ENCODE results near the gene TRIM44. TPM values are rescaled to one million over a fixed set of nuclear protein-coding genes. Genes with fewer than 3 reads are reported as not detected.

TRIM44 gene
- total and polyA plus RNA-seq, 5 donors from 2014 or later, result 9.4 to 32.8 (median 22.2) TPM

DNA sequence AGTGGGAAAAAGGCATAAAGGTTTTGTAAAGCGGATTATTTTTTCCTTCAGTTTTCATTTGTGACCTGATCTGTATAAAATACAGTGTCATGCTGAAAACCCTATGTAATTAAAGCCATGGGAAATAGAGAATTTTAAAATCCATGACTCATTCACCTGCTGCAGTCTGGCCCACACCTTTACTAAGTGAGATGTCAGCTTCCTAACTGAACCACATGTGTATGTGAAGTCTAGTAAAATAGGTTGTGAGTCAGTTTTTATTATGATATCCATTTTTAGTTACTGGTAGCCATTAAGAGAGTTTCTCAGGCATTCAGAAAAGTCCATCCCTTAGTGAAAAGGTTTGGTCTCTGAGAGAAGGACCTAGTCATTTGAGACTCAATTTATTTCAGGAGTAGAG is 60.9 kb downstream of the TRIM44 start:
- no peaks in the 10 kb centered on the region for H3K27me3 Mint-ChIP-seq
- H3K4me1 ChIP-seq (ENCODE audit: control insufficient read depth, insufficient read depth, low read length, poor library complexity, severe bottlenecking), result no peaks in the 10 kb centered on the region
- ATAC-seq (ENCODE audit: low read depth in 2 of 2), result no peak
- peaks cover 0 to 7% (median 0%) of the 10 kb centered on the region in 7 donors for H3K9me3 Mint-ChIP-seq
- no peaks in the 10 kb centered on the region for H3K9me3 ChIP-seq (ENCODE audit: control insufficient read depth in 2 of 2, low read length in 2 of 2)
- DNase-seq, result no peak
- no peak overlapping the region for H3K27ac ChIP-seq (ENCODE audit: insufficient read depth, low read length, poor library complexity, severe bottlenecking)
- no peak overlapping the region for H3K4me3 ChIP-seq (ENCODE audit: low read depth, low read length)
- H3K4me1 Mint-ChIP-seq, result peaks cover 4 to 25% (median 15%) of the 10 kb centered on the region in 4 donors
- H3K36me3 Mint-ChIP-seq, result peaks cover 41% of the 10 kb centered on the region
- H3K27ac Mint-ChIP-seq, result peak overlapping the region in 1 of 3 donors; percentile 42
- H3K27me3 ChIP-seq (ENCODE audit: control insufficient read depth, insufficient read depth, low read length), result no peaks in the 10 kb centered on the region
- no peak overlapping the region for H3K4me3 Mint-ChIP-seq
- peaks cover 19% of the 10 kb centered on the region for H3K36me3 ChIP-seq (ENCODE audit: control insufficient read depth, insufficient read depth, low read length)

DNA sequence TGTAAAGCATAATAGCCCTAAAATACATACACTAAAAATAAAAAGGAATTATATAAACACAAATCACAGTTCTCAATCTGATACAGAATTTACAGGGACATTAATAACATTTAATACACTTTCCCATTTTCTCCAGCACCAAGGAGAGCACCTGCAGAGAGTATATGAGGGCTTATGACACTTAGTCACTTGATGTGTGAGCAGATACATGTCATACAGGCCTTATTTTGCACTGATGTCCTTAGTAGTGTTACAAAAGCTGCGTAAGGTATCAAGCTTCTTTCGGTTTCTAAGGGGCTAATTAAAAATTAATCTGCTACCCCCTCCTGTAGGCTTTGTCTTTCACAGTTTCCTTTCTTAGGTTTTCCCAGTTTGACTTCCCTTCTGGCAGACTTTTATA is 61.3 kb downstream of the TRIM44 start:
- no peak for DNase-seq
- Mint-ChIP-seq H3K27me3 (no peaks in the 10 kb centered on the region), H3K36me3 (peaks cover 45% of the 10 kb centered on the region), H3K9me3 (peaks cover 0 to 10% (median 2%) of the 10 kb centered on the region in 7 donors), H3K4me3 (no peak overlapping the region), H3K27ac (no peak overlapping the region), H3K4me1 (peaks cover 4 to 25% (median 12%) of the 10 kb centered on the region in 4 donors)
- no peak for ATAC-seq (ENCODE audit: low read depth in 2 of 2)
- Histone ChIP-seq H3K4me3 (ENCODE audit: low read depth, low read length) (no peak overlapping the region), H3K27me3 (ENCODE audit: control insufficient read depth, insufficient read depth, low read length) (no peaks in the 10 kb centered on the region), H3K4me1 (ENCODE audit: control insufficient read depth, insufficient read depth, low read length, poor library complexity, severe bottlenecking) (no peaks in the 10 kb centered on the region), H3K9me3 (ENCODE audit: control insufficient read depth in 2 of 2, low read length in 2 of 2) (no peaks in the 10 kb centered on the region), H3K27ac (ENCODE audit: insufficient read depth, low read length, poor library complexity, severe bottlenecking) (no peak overlapping the region), H3K36me3 (ENCODE audit: control insufficient read depth, insufficient read depth, low read length) (peaks cover 22% of the 10 kb centered on the region)

GRCh38 chr11:35725885-35726284 is 63.3 kb downstream of the TRIM44 start:
- Mint-ChIP-seq H3K27me3 (no peaks in the 10 kb centered on the region), H3K9me3 (peaks cover 0 to 22% (median 5%) of the 10 kb centered on the region in 7 donors), H3K36me3 (peaks cover 59% of the 10 kb centered on the region), H3K27ac (no peak overlapping the region), H3K4me3 (no peak overlapping the region), H3K4me1 (peaks cover 0 to 14% (median 6%) of the 10 kb centered on the region in 4 donors)
- no peaks in the 10 kb centered on the region for H3K27me3 ChIP-seq (ENCODE audit: control insufficient read depth, insufficient read depth, low read length)
- DNase-seq, result no peak
- H3K36me3 ChIP-seq (ENCODE audit: control insufficient read depth, insufficient read depth, low read length), result peaks cover 30% of the 10 kb centered on the region
- no peak overlapping the region for H3K27ac ChIP-seq (ENCODE audit: insufficient read depth, low read length, poor library complexity, severe bottlenecking)
- peaks cover 0 to 11% of the 10 kb centered on the region in 2 experiments for H3K9me3 ChIP-seq (ENCODE audit: control insufficient read depth in 2 of 2, low read length in 2 of 2)
- H3K4me3 ChIP-seq (ENCODE audit: low read depth, low read length), result no peak overlapping the region
- ATAC-seq (ENCODE audit: low read depth in 2 of 2), result no peak
- no peaks in the 10 kb centered on the region for H3K4me1 ChIP-seq (ENCODE audit: control insufficient read depth, insufficient read depth, low read length, poor library complexity, severe bottlenecking)

GRCh38 chr11:35727140-35727539 is 64.6 kb downstream of the TRIM44 start:
- ATAC-seq (ENCODE audit: low read depth in 2 of 2) (no peak), DNase-seq (no peak)
- no peak overlapping the region for H3K27ac ChIP-seq (ENCODE audit: insufficient read depth, low read length, poor library complexity, severe bottlenecking)
- peaks cover 30% of the 10 kb centered on the region for H3K36me3 ChIP-seq (ENCODE audit: control insufficient read depth, insufficient read depth, low read length)
- no peaks in the 10 kb centered on the region for H3K4me1 ChIP-seq (ENCODE audit: control insufficient read depth, insufficient read depth, low read length, poor library complexity, severe bottlenecking)
- Mint-ChIP-seq H3K36me3 (peaks cover 55% of the 10 kb centered on the region), H3K4me3 (no peak overlapping the region), H3K9me3 (peaks cover 0 to 22% (median 5%) of the 10 kb centered on the region in 7 donors), H3K27me3 (no peaks in the 10 kb centered on the region), H3K27ac (no peak overlapping the region), H3K4me1 (peaks cover 0 to 7% (median 3%) of the 10 kb centered on the region in 4 donors)
- H3K27me3 ChIP-seq (ENCODE audit: control insufficient read depth, insufficient read depth, low read length), result no peaks in the 10 kb centered on the region
- H3K4me3 ChIP-seq (ENCODE audit: low read depth, low read length), result no peak overlapping the region
- peaks cover 0 to 11% of the 10 kb centered on the region in 2 experiments for H3K9me3 ChIP-seq (ENCODE audit: control insufficient read depth in 2 of 2, low read length in 2 of 2)

- Mint-ChIP-seq H3K36me3 (peaks cover 59% of the 10 kb centered on the region), H3K4me3 (no peak overlapping the region), H3K27me3 (no peaks in the 10 kb centered on the region), H3K9me3 (peaks cover 0 to 22% (median 5%) of the 10 kb centered on the region in 7 donors), H3K4me1 (peaks cover 0 to 15% (median 8%) of the 10 kb centered on the region in 4 donors), H3K27ac (no peak overlapping the region)
- DNase-seq (no peak), ATAC-seq (ENCODE audit: low read depth in 2 of 2) (no peak)
- Histone ChIP-seq H3K4me3 (ENCODE audit: low read depth, low read length) (no peak overlapping the region), H3K4me1 (ENCODE audit: control insufficient read depth, insufficient read depth, low read length, poor library complexity, severe bottlenecking) (no peaks in the 10 kb centered on the region), H3K36me3 (ENCODE audit: control insufficient read depth, insufficient read depth, low read length) (peaks cover 34% of the 10 kb centered on the region), H3K9me3 (ENCODE audit: control insufficient read depth in 2 of 2, low read length in 2 of 2) (peaks cover 0 to 11% of the 10 kb centered on the region in 2 experiments), H3K27me3 (ENCODE audit: control insufficient read depth, insufficient read depth, low read length) (no peaks in the 10 kb centered on the region), H3K27ac (ENCODE audit: insufficient read depth, low read length, poor library complexity, severe bottlenecking) (no peak overlapping the region)
Measured at GRCh38 chr11:35730254-35730653, 67.7 kb downstream of the TRIM44 start.

GRCh38 chr11:35734669-35735410 is 72.3 kb downstream of the TRIM44 start:
- Mint-ChIP-seq H3K27ac (peak overlapping the region in 2 of 3 donors; percentile 3 to 8), H3K4me1 (peaks cover 0 to 26% (median 18%) of the 10 kb centered on the region in 4 donors), H3K36me3 (peaks cover 48% of the 10 kb centered on the region), H3K9me3 (peaks cover 1 to 5% (median 4%) of the 10 kb centered on the region in 7 donors), H3K4me3 (no peak overlapping the region), H3K27me3 (no peaks in the 10 kb centered on the region)
- ATAC-seq (ENCODE audit: low read depth in 2 of 2), result no peak
- Histone ChIP-seq H3K36me3 (ENCODE audit: control insufficient read depth, insufficient read depth, low read length) (peaks cover 14% of the 10 kb centered on the region), H3K27me3 (ENCODE audit: control insufficient read depth, insufficient read depth, low read length) (no peaks in the 10 kb centered on the region), H3K4me1 (ENCODE audit: control insufficient read depth, insufficient read depth, low read length, poor library complexity, severe bottlenecking) (no peaks in the 10 kb centered on the region), H3K9me3 (ENCODE audit: control insufficient read depth in 2 of 2, low read length in 2 of 2) (peaks cover 0 to 6% of the 10 kb centered on the region in 2 experiments), H3K27ac (ENCODE audit: insufficient read depth, low read length, poor library complexity, severe bottlenecking) (no peak overlapping the region), H3K4me3 (ENCODE audit: low read depth, low read length) (no peak overlapping the region)
- DNase-seq, result no peak

GRCh38 chr11:35735411-35735810 is 72.8 kb downstream of the TRIM44 start:
- Histone ChIP-seq H3K9me3 (ENCODE audit: control insufficient read depth in 2 of 2, low read length in 2 of 2) (peaks cover 0 to 1% of the 10 kb centered on the region in 2 experiments), H3K27ac (ENCODE audit: insufficient read depth, low read length, poor library complexity, severe bottlenecking) (no peak overlapping the region), H3K27me3 (ENCODE audit: control insufficient read depth, insufficient read depth, low read length) (no peaks in the 10 kb centered on the region), H3K4me3 (ENCODE audit: low read depth, low read length) (no peak overlapping the region), H3K36me3 (ENCODE audit: control insufficient read depth, insufficient read depth, low read length) (peaks cover 8% of the 10 kb centered on the region), H3K4me1 (ENCODE audit: control insufficient read depth, insufficient read depth, low read length, poor library complexity, severe bottlenecking) (no peaks in the 10 kb centered on the region)
- Mint-ChIP-seq H3K4me3 (no peak overlapping the region), H3K9me3 (peaks cover 0 to 5% (median 2%) of the 10 kb centered on the region in 7 donors), H3K36me3 (peaks cover 47% of the 10 kb centered on the region), H3K27ac (peak overlapping the region in 2 of 3 donors; percentile 3 to 8), H3K27me3 (no peaks in the 10 kb centered on the region), H3K4me1 (peaks cover 0 to 26% (median 19%) of the 10 kb centered on the region in 4 donors)
- DNase-seq (no peak), ATAC-seq (ENCODE audit: low read depth in 2 of 2) (no peak)
